ENCODE measurements around the gene C10orf90. TPM values are rescaled to one million over a fixed set of nuclear protein-coding genes. Genes with fewer than 3 reads are reported as not detected.

The C10orf90 gene
- total and polyA plus RNA-seq, 4 donors = 0.05 to 0.25 TPM; not detected in 2

- 57% methylated on average over 11 of the region's 11 CpGs for WGBS
- H3K27ac ChIP-seq (ENCODE audit: low read depth in 1 of 2, low read length in 2 of 2) = no peak overlapping the region
Measured at GRCh38 chr10:126463286-126463685, 207.2 kb downstream of the C10orf90 start.

GRCh38 chr10:126461289-126461940 is 209.1 kb downstream of the C10orf90 start:
- Histone ChIP-seq H3K9me3 (ENCODE audit: control insufficient read depth in 4 of 4, low read length in 3 of 4) (no peaks in the 10 kb centered on the region), H3K27ac (ENCODE audit: low read depth in 1 of 2, low read length in 2 of 2) (no peak overlapping the region), H3K4me3 (ENCODE audit: low read depth in 1 of 3, low read length in 3 of 3) (no peak overlapping the region), H3K4me1 (ENCODE audit: control insufficient read depth in 4 of 4, insufficient read depth in 4 of 4, low read length in 3 of 4) (no peaks in the 10 kb centered on the region), H3K27me3 (ENCODE audit: control insufficient read depth in 4 of 4, insufficient read depth in 4 of 4, low read length in 3 of 4) (peaks cover 0 to 11% (median 2%) of the 10 kb centered on the region in 4 donors), H3K9ac (ENCODE audit: low read depth in 1 of 2, low read length in 2 of 2) (no peak overlapping the region), H3K36me3 (ENCODE audit: control insufficient read depth in 4 of 4, insufficient read depth in 3 of 4, low read depth in 1 of 4, low read length in 3 of 4) (no peaks in the 10 kb centered on the region)
- DNase-seq (ENCODE audit: low spot score) = no peak
- WGBS = 80% methylated on average over 14 of the region's 14 CpGs
- TF ChIP-seq FOXA1 (IDR thresholded peaks at IDR 0.05) = no peak
- TF ChIP-seq FOXA2 (IDR thresholded peaks at IDR 0.05) = no peak
- TF ChIP-seq GABPA (IDR thresholded peaks at IDR 0.05 in 1 of 2, conservative IDR thresholded peaks at IDR 0.05 in 1 of 2) = no peak
- no peak for TF ChIP-seq YY1 (IDR thresholded peaks at IDR 0.05)
- TF ChIP-seq REST (IDR thresholded peaks at IDR 0.05) = no peak
- TF ChIP-seq RAD21 (IDR thresholded peaks at IDR 0.05) = no peak
- TF ChIP-seq ATF3 (IDR thresholded peaks at IDR 0.05) = no peak
- TF ChIP-seq JUND (IDR thresholded peaks at IDR 0.05) = no peak
- no peak for TF ChIP-seq MAX (IDR thresholded peaks at IDR 0.05)
- TF ChIP-seq RXRA (IDR thresholded peaks at IDR 0.05) = no peak
- TF ChIP-seq HNF4A (conservative IDR thresholded peaks at IDR 0.05) = no peak
- TF ChIP-seq HNF4G (IDR thresholded peaks at IDR 0.05) = no peak
- no peak for TF ChIP-seq SP1 (IDR thresholded peaks at IDR 0.05)

More at GRCh38 chr10:126463286-126463685, 207.2 kb downstream of the C10orf90 start:
- no peak for DNase-seq (ENCODE audit: low spot score)
- TF ChIP-seq TAF1 (conservative IDR thresholded peaks at IDR 0.05) (no peak), GABPA (IDR thresholded peaks at IDR 0.05 in 1 of 2, conservative IDR thresholded peaks at IDR 0.05 in 1 of 2) (no peak), YY1 (IDR thresholded peaks at IDR 0.05) (no peak), CTCF (IDR thresholded peaks at IDR 0.05; ENCODE audit: low read depth, low read length, missing input control) (no peak), REST (IDR thresholded peaks at IDR 0.05) (no peak), RXRA (IDR thresholded peaks at IDR 0.05) (no peak), JUND (IDR thresholded peaks at IDR 0.05) (no peak), RAD21 (IDR thresholded peaks at IDR 0.05) (no peak)
- no peak overlapping the region for H3K9ac ChIP-seq (ENCODE audit: low read depth in 1 of 2, low read length in 2 of 2)
- no peaks in the 10 kb centered on the region for H3K4me1 ChIP-seq (ENCODE audit: control insufficient read depth in 4 of 4, insufficient read depth in 4 of 4, low read length in 3 of 4)
- H3K9me3 ChIP-seq (ENCODE audit: control insufficient read depth in 4 of 4, low read length in 3 of 4) = no peaks in the 10 kb centered on the region
- no peaks in the 10 kb centered on the region for H3K36me3 ChIP-seq (ENCODE audit: control insufficient read depth in 4 of 4, insufficient read depth in 3 of 4, low read depth in 1 of 4, low read length in 3 of 4)
- no peak overlapping the region for H3K4me3 ChIP-seq (ENCODE audit: low read depth in 1 of 3, low read length in 3 of 3)
- H3K27me3 ChIP-seq (ENCODE audit: control insufficient read depth in 4 of 4, insufficient read depth in 4 of 4, low read length in 3 of 4) = peaks cover 0 to 11% (median 2%) of the 10 kb centered on the region in 4 donors

Measured in liver (tissue), 9 donors.